Esophagus muscularis mucosa (tissue), 4 donors: Measurements from ENCODE around the gene DROSHA. TPM values are rescaled to one million over a fixed set of nuclear protein-coding genes. Genes with fewer than 3 reads are reported as not detected.

ENCODE experiments used
- DNase-seq: peaks from one replicate; pipeline ENCODE4 v3.0.0-alpha.2; 2017; ENCODE audit errors: extremely low spot score
- H3K27ac ChIP-seq, 4 donors: fragments of 200-600 bp; sonication (generic); replicated peaks in 1 of 4; 1 replicate in 3 of 4; 2 replicates in 1 of 4; pipeline ENCODE4 v1.5.1; 2016 to 2019; ENCODE audit warnings: mild to moderate bottlenecking in 1 of 4
- H3K27me3 ChIP-seq, 4 donors: fragments of 200-600 bp; sonication (generic); one replicate each; pipeline versions ENCODE4 v1.5.1 to v1.6.0; 2016 to 2019
- H3K36me3 ChIP-seq, 4 donors: fragments of 200-600 bp; sonication (generic); one replicate each; pipeline ENCODE4 v1.5.1; 2016 to 2019
- H3K4me1 ChIP-seq, 4 donors: fragments of 200-600 bp; sonication (generic); one replicate each; pipeline ENCODE4 v1.5.1; 2016 to 2019
- H3K4me3 ChIP-seq, 4 donors: fragments of 200-600 bp; sonication (generic); 1 replicate in 2 of 4; 2 replicates in 2 of 4; pipeline ENCODE4 v1.5.1; 2016 to 2019; ENCODE audit warnings: mild to moderate bottlenecking in 4 of 4, moderate library complexity in 1 of 4
- H3K9me3 ChIP-seq, 4 donors: fragments of 200-600 bp; sonication (generic); 1 replicate in 3 of 4; 2 replicates in 1 of 4; pipeline ENCODE4 v1.5.1; 2016 to 2019
- CTCF ChIP-seq, 3 experiments: fragments of 200-600 bp in 2 of 3; fragments of 450-650 bp in 1 of 3; sonication (generic) in 2 of 3; IDR thresholded peaks; one replicate each; pipeline ENCODE4 v1.5.1; 2017 to 2019; ENCODE audit warnings: antibody characterized with exemption in 3 of 3, mild to moderate bottlenecking in 2 of 3, moderate library complexity in 1 of 3
- EP300 ChIP-seq: sonication (generic); formaldehyde crosslinking; IDR thresholded peaks from one replicate; pipeline ENCODE4 v1.6.1; 2017; ENCODE audit warnings: antibody characterized with exemption
- POLR2A ChIP-seq: fragments of 450-650 bp; IDR thresholded peaks from one replicate; pipeline ENCODE4 v1.6.1; 2017; ENCODE audit warnings: antibody characterized with exemption, moderate library complexity, mild to moderate bottlenecking, low read depth
- POLR2AphosphoS5 ChIP-seq, 2 donors: sonication (generic); formaldehyde crosslinking; IDR thresholded peaks; one replicate each; pipeline ENCODE4 v1.6.1; 2017; ENCODE audit warnings: antibody characterized with exemption in 2 of 2
- WGBS: methylation state at CpG from one replicate; pipeline ENCODE4 v1.1.5; 2018; 5-methylcytosine and 5-hydroxymethylcytosine counted together
- intact Hi-C: fragments of 100-400 bp; cut with DNase I; formaldehyde crosslinking; loops from one replicate; pipeline ENCODE4 v1.15.1; 2023
- total RNA-seq, 4 donors: library from RNA; depleted of rRNA; stranded (reverse); fragments of >200 nt; gene quantifications; one replicate each; pipeline versions ENCODE4 v1.1.0 to v1.2.1, GENCODE V29; 2016

DROSHA gene
- total RNA-seq, 4 donors from 2014 or later = 27.5 to 47.0 (median 36.6) TPM

GRCh38 chr5:31485376-31486207 lies 46.3 kb downstream of the DROSHA start:
- H3K4me1 ChIP-seq = peaks cover 0 to 18% (median 8%) of the 10 kb centered on the region in 4 donors
- no peak for DNase-seq
- H3K9me3 ChIP-seq = no peaks in the 10 kb centered on the region
- no peaks in the 10 kb centered on the region for H3K27me3 ChIP-seq
- H3K4me3 ChIP-seq = no peak overlapping the region
- peaks cover 0 to 67% (median 34%) of the 10 kb centered on the region in 4 donors for H3K36me3 ChIP-seq
- no peak for TF ChIP-seq POLR2AphosphoS5 (IDR thresholded peaks at IDR 0.05)
- no peak for TF ChIP-seq EP300
- no peak for TF ChIP-seq CTCF (IDR thresholded peaks at IDR 0.05)
- no peak for TF ChIP-seq POLR2A
- WGBS = 68% methylated on average over 7 of the region's 7 CpGs
- intact Hi-C loops = no loop called here
- H3K27ac ChIP-seq = no peak overlapping the region

GRCh38 chr5:31481531-31482165 lies 50.2 kb downstream of the DROSHA start:
- TF ChIP-seq POLR2AphosphoS5 (IDR thresholded peaks at IDR 0.05) = no peak
- H3K4me3 ChIP-seq = no peak overlapping the region
- no peak for DNase-seq
- H3K27ac ChIP-seq = no peak overlapping the region
- intact Hi-C loops = no loop called here
- WGBS = 65% methylated on average over 3 of the region's 3 CpGs
- H3K4me1 ChIP-seq = peaks cover 0 to 16% (median 14%) of the 10 kb centered on the region in 4 donors
- H3K27me3 ChIP-seq = no peaks in the 10 kb centered on the region
- no peaks in the 10 kb centered on the region for H3K9me3 ChIP-seq
- peaks cover 0 to 44% (median 23%) of the 10 kb centered on the region in 4 donors for H3K36me3 ChIP-seq

- no peak overlapping the region for H3K4me3 ChIP-seq
- peaks cover 0 to 25% (median 21%) of the 10 kb centered on the region in 4 donors for H3K4me1 ChIP-seq
- H3K27ac ChIP-seq = no peak overlapping the region
- intact Hi-C loops = no loop called here
- WGBS = 95% methylated on average over 2 of the region's 2 CpGs
- TF ChIP-seq EP300 = no peak
- TF ChIP-seq POLR2AphosphoS5 (IDR thresholded peaks at IDR 0.05) = no peak
- TF ChIP-seq POLR2A = no peak
- no peak for TF ChIP-seq CTCF (IDR thresholded peaks at IDR 0.05)
- no peaks in the 10 kb centered on the region for H3K27me3 ChIP-seq
- DNase-seq = no peak
- no peaks in the 10 kb centered on the region for H3K9me3 ChIP-seq
- peaks cover 0 to 48% (median 21%) of the 10 kb centered on the region in 4 donors for H3K36me3 ChIP-seq
Observed at GRCh38 chr5:31479706-31480105, 52.2 kb downstream of the DROSHA start.

GRCh38 chr5:31478901-31479300 lies 53.0 kb downstream of the DROSHA start:
- Histone ChIP-seq H3K27ac (no peak overlapping the region), H3K36me3 (peaks cover 0 to 49% (median 18%) of the 10 kb centered on the region in 4 donors), H3K4me3 (no peak overlapping the region), H3K9me3 (no peaks in the 10 kb centered on the region), H3K27me3 (no peaks in the 10 kb centered on the region), H3K4me1 (peaks cover 0 to 25% (median 21%) of the 10 kb centered on the region in 4 donors)
- DNase-seq = no peak
- TF ChIP-seq POLR2AphosphoS5 (IDR thresholded peaks at IDR 0.05) (no peak), EP300 (no peak), POLR2A (no peak), CTCF (IDR thresholded peaks at IDR 0.05) (no peak)
- intact Hi-C loops = no loop called here

- Histone ChIP-seq H3K4me3 (no peak overlapping the region), H3K27me3 (no peaks in the 10 kb centered on the region), H3K36me3 (peaks cover 0 to 44% (median 20%) of the 10 kb centered on the region in 4 donors), H3K9me3 (no peaks in the 10 kb centered on the region), H3K4me1 (peaks cover 0 to 25% (median 21%) of the 10 kb centered on the region in 4 donors), H3K27ac (no peak overlapping the region)
- DNase-seq = no peak
- 97% methylated on average over 5 of the region's 5 CpGs for WGBS
- intact Hi-C loops = no loop called here
- TF ChIP-seq POLR2A (no peak), POLR2AphosphoS5 (IDR thresholded peaks at IDR 0.05) (no peak), CTCF (IDR thresholded peaks at IDR 0.05) (no peak), EP300 (no peak)
Observed at GRCh38 chr5:31477971-31478370, 53.9 kb downstream of the DROSHA start.
